OCI-LY1 (cell line): ENCODE results near the gene EMILIN1.

Experiments used
- H2AFZ ChIP-seq: fragments of 200-600 bp; sonication (generic), shearing (Covaris generic); 2 replicates; pipeline ENCODE4 v1.6.0; 2014; ENCODE audit warnings: antibody characterized with exemption, mild to moderate bottlenecking, low read length
- H3F3A ChIP-seq: fragments of 200-600 bp; sonication (generic), shearing (Covaris generic); 2 replicates; pipeline ENCODE4 v1.6.0; 2014; ENCODE audit warnings: mild to moderate bottlenecking, antibody characterized with exemption, low read length, moderate library complexity; ENCODE audit not compliant: insufficient read depth
- H3K27ac ChIP-seq: fragments of 200-600 bp; sonication (generic); 2 replicates; pipeline ENCODE4 v1.5.1; 2014; ENCODE audit warnings: low read length, mixed run types, mild to moderate bottlenecking, low read depth; ENCODE audit not compliant: poor library complexity, severe bottlenecking
- H3K27me3 ChIP-seq: fragments of 200-600 bp; sonication (generic); 2 replicates; pipeline ENCODE4 v1.6.0; 2014; ENCODE audit warnings: antibody characterized with exemption, mild to moderate bottlenecking, low read length, moderate library complexity; ENCODE audit not compliant: insufficient read depth
- H3K36me3 ChIP-seq: fragments of 200-600 bp; sonication (generic); 2 replicates; pipeline ENCODE4 v1.6.1; 2014; ENCODE audit warnings: mild to moderate bottlenecking, antibody characterized with exemption, low read length, moderate library complexity, mixed read lengths; ENCODE audit not compliant: insufficient read depth
- H3K4me1 ChIP-seq: fragments of 200-600 bp; sonication (generic); 2 replicates; pipeline ENCODE4 v1.5.1; 2014; ENCODE audit warnings: mild to moderate bottlenecking, low read length, moderate library complexity; ENCODE audit not compliant: insufficient read depth, severe bottlenecking
- H3K4me2 ChIP-seq: fragments of 200-600 bp; sonication (generic), shearing (Covaris generic); 2 replicates; pipeline ENCODE4 v1.6.1; 2014; ENCODE audit warnings: low read length
- H3K4me3 ChIP-seq: fragments of 200-600 bp; sonication (generic); 2 replicates; pipeline ENCODE4 v1.5.1; 2014; ENCODE audit warnings: low read length, low read depth, mild to moderate bottlenecking, mixed read lengths; ENCODE audit not compliant: poor library complexity, severe bottlenecking
- H3K79me2 ChIP-seq: fragments of 200-600 bp; shearing (Covaris generic); 2 replicates; pipeline ENCODE4 v1.6.1; 2016; ENCODE audit warnings: mixed run types, low read length, mixed read lengths; ENCODE audit not compliant: insufficient read depth
- H3K9ac ChIP-seq: fragments of 200-600 bp; sonication (generic), shearing (Covaris generic); 2 replicates; pipeline ENCODE4 v1.6.1; 2014; ENCODE audit warnings: mild to moderate bottlenecking, low read length, mixed read lengths
- H3K9me2 ChIP-seq: fragments of 200-600 bp; sonication (generic), shearing (Covaris generic); 2 replicates; pipeline ENCODE4 v1.6.1; 2014; ENCODE audit warnings: low read depth, mild to moderate bottlenecking, low read length, mixed read lengths
- H3K9me3 ChIP-seq: fragments of 200-600 bp; shearing (Covaris generic); 2 replicates; pipeline ENCODE4 v1.6.1; 2014; ENCODE audit warnings: low read length, mixed read lengths
- H4K20me1 ChIP-seq: fragments of 200-600 bp; sonication (generic), shearing (Covaris generic); 2 replicates; pipeline ENCODE4 v1.6.0; 2016; ENCODE audit warnings: mild to moderate bottlenecking, low read length; ENCODE audit not compliant: insufficient read depth
- CTCF ChIP-seq: fragments of 200-600 bp; sonication (generic), shearing (Covaris generic); IDR thresholded peaks from 2 replicates; pipeline ENCODE4 v1.5.1; 2017; ENCODE audit warnings: mild to moderate bottlenecking, antibody characterized with exemption, low read length, moderate library complexity, mixed read lengths
- EZH2 ChIP-seq: fragments of 200-600 bp; sonication (generic), shearing (Covaris generic); IDR thresholded peaks from 2 replicates; pipeline ENCODE4 v1.8.0; 2017; ENCODE audit warnings: borderline replicate concordance, mixed run types, mild to moderate bottlenecking, antibody characterized with exemption, low read length, moderate library complexity, mixed read lengths

Gene EMILIN1

GRCh38 chr2:27032495-27033252 is 45.7 kb upstream of the EMILIN1 start, which contains the start of gene TMEM214:
TMEM214 (plus strand) TSS chr2:27032965; CDS start chr2:27033016, 51 bp downstream.
- Histone ChIP-seq H2AFZ (peak within 1 kb of the TSS; percentile 63; the same call in 1 of the 2 replicates), H3K27ac (no peak within 1 kb of the TSS)

GRCh38 chr2:27033253-27033852 is 45.1 kb upstream of the EMILIN1 start:
- H3K4me3 ChIP-seq = peak overlapping the region; percentile 93
- H3K27ac ChIP-seq = no peak overlapping the region
- no peaks in the 10 kb centered on the region for H3K9me3 ChIP-seq
- H3K79me2 ChIP-seq = 0 out of 2 replicates have a peak, but pooled peaks cover 6% of the 10 kb centered on the region
- H2AFZ ChIP-seq = no peak overlapping the region
- peaks cover 37% of the 10 kb centered on the region for H3K36me3 ChIP-seq
- H3K9me2 ChIP-seq = no peaks in the 10 kb centered on the region
- TF ChIP-seq CTCF (no peak), EZH2 (no peak)
- peaks cover 15% of the 10 kb centered on the region for H3K4me1 ChIP-seq
- no peaks in the 10 kb centered on the region for H3F3A ChIP-seq
- peak overlapping the region; percentile 93 for H3K4me2 ChIP-seq
- no peaks in the 10 kb centered on the region for H3K27me3 ChIP-seq
- no peaks in the 10 kb centered on the region for H4K20me1 ChIP-seq
- peak overlapping the region; percentile 94 for H3K9ac ChIP-seq

More at GRCh38 chr2:27032495-27033252, 45.7 kb upstream of the EMILIN1 start, which contains the start of gene TMEM214:
- no peaks in the 10 kb centered on the region for H3K27me3 ChIP-seq
- 0 out of 2 replicates have a peak, but pooled peaks cover 6% of the 10 kb centered on the region for H3K79me2 ChIP-seq
- peak within 1 kb of the TSS; percentile 93 for H3K4me3 ChIP-seq
- TF ChIP-seq CTCF (no peak), EZH2 (no peak)
- H3K4me1 ChIP-seq = peaks cover 15% of the 10 kb centered on the region
- H4K20me1 ChIP-seq = no peaks in the 10 kb centered on the region
- no peaks in the 10 kb centered on the region for H3K9me3 ChIP-seq
- peak within 1 kb of the TSS; percentile 93 for H3K4me2 ChIP-seq
- no peaks in the 10 kb centered on the region for H3F3A ChIP-seq
- peak within 1 kb of the TSS; percentile 94 for H3K9ac ChIP-seq
- no peaks in the 10 kb centered on the region for H3K9me2 ChIP-seq
- peaks cover 30% of the 10 kb centered on the region for H3K36me3 ChIP-seq

GRCh38 chr2:27038012-27038411 is 40.4 kb upstream of the EMILIN1 start:
- Histone ChIP-seq H3K4me1 (peaks cover 23% of the 10 kb centered on the region), H3K9ac (no peak overlapping the region), H3K36me3 (peaks cover 77% of the 10 kb centered on the region), H4K20me1 (no peaks in the 10 kb centered on the region), H3F3A (no peaks in the 10 kb centered on the region), H3K79me2 (0 out of 2 replicates have a peak, but pooled peaks cover 5% of the 10 kb centered on the region), H3K9me2 (no peaks in the 10 kb centered on the region), H3K27ac (no peak overlapping the region), H3K9me3 (no peaks in the 10 kb centered on the region), H3K27me3 (no peaks in the 10 kb centered on the region), H2AFZ (no peak overlapping the region), H3K4me2 (no peak overlapping the region), H3K4me3 (no peak overlapping the region)
- TF ChIP-seq EZH2 (no peak), CTCF (no peak)
